Ishikawa (cell line): ENCODE data around the gene PEAK1.
A peak's percentile ranks its signal among the peaks of the same experiment; 100 is the strongest.

Experiments
- CEBPB ChIP-seq: IDR thresholded peaks from 2 replicates; pipeline ENCODE4 v1.6.1; 2012
- CREB1 ChIP-seq: IDR thresholded peaks from 2 replicates; pipeline ENCODE4 v1.6.1; 2012; ENCODE audit warnings: low read depth
- EGR1 ChIP-seq: IDR thresholded peaks from 2 replicates; pipeline ENCODE4 v1.6.1; 2012
- EP300 ChIP-seq: IDR thresholded peaks from 2 replicates; pipeline ENCODE4 v1.6.1; 2012; ENCODE audit warnings: borderline replicate concordance
- FOXM1 ChIP-seq: IDR thresholded peaks from 2 replicates; pipeline ENCODE4 v1.6.1; 2012; ENCODE audit warnings: low read depth, borderline replicate concordance
- NFIC ChIP-seq: IDR thresholded peaks from 2 replicates; pipeline ENCODE4 v1.6.1; 2012
- RAD21 ChIP-seq: IDR thresholded peaks from 2 replicates; pipeline ENCODE4 v1.6.1; 2012; ENCODE audit warnings: low read depth
- TAF1 ChIP-seq: IDR thresholded peaks from 2 replicates; pipeline ENCODE4 v1.6.1; 2012; ENCODE audit warnings: low read depth, mild to moderate bottlenecking
- TCF12 ChIP-seq: IDR thresholded peaks from 2 replicates; pipeline ENCODE4 v1.6.1; 2012; ENCODE audit warnings: low read depth
- TEAD4 ChIP-seq: IDR thresholded peaks from 2 replicates; pipeline ENCODE4 v1.6.1; 2012
- USF1 ChIP-seq: IDR thresholded peaks from 2 replicates; pipeline ENCODE4 v1.6.1; 2012
- YY1 ChIP-seq: IDR thresholded peaks from 2 replicates; pipeline ENCODE4 v1.6.1; 2012; ENCODE audit warnings: low read depth
- ZBTB7A ChIP-seq: IDR thresholded peaks from 2 replicates; pipeline ENCODE4 v1.6.1; 2012; ENCODE audit warnings: low read depth
- TF ChIP-seq, protein P1 (sequence below): IDR thresholded peaks from 2 replicates; pipeline ENCODE4 v1.6.1; 2012
- TF ChIP-seq, protein P2 (sequence below): IDR thresholded peaks from 2 replicates; pipeline ENCODE4 v1.6.1; 2012; ENCODE audit warnings: low read depth, mild to moderate bottlenecking

Gene PEAK1

GRCh38 chr15:77160562-77161478 is 259.1 kb downstream of the PEAK1 start:
- 0 out of 2 replicates have a peak, but pooled peaks have one; percentile 37 for TF ChIP-seq TCF12
- TF ChIP-seq CREB1 = no peak
- TF ChIP-seq, protein P1, sequence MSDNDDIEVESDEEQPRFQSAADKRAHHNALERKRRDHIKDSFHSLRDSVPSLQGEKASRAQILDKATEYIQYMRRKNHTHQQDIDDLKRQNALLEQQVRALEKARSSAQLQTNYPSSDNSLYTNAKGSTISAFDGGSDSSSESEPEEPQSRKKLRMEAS = peak; percentile 39; the same call in 1 of the 2 replicates
- TF ChIP-seq NFIC = peak; percentile 87
- 0 out of 2 replicates have a peak, but pooled peaks have one; percentile 18 for TF ChIP-seq FOXM1

GRCh38 chr15:77148191-77148590 is 271.7 kb downstream of the PEAK1 start:
- TF ChIP-seq TCF12 (no peak), EGR1 (no peak), FOXM1 (no peak), RAD21 (no peak), CEBPB (no peak), USF1 (no peak), NFIC (no peak), ZBTB7A (no peak), EP300 (no peak), YY1 (no peak)
- TF ChIP-seq, protein P1 = no peak

GRCh38 chr15:77145370-77145769 is 274.5 kb downstream of the PEAK1 start:
- no peak for TF ChIP-seq TEAD4
- TF ChIP-seq, protein P2, sequence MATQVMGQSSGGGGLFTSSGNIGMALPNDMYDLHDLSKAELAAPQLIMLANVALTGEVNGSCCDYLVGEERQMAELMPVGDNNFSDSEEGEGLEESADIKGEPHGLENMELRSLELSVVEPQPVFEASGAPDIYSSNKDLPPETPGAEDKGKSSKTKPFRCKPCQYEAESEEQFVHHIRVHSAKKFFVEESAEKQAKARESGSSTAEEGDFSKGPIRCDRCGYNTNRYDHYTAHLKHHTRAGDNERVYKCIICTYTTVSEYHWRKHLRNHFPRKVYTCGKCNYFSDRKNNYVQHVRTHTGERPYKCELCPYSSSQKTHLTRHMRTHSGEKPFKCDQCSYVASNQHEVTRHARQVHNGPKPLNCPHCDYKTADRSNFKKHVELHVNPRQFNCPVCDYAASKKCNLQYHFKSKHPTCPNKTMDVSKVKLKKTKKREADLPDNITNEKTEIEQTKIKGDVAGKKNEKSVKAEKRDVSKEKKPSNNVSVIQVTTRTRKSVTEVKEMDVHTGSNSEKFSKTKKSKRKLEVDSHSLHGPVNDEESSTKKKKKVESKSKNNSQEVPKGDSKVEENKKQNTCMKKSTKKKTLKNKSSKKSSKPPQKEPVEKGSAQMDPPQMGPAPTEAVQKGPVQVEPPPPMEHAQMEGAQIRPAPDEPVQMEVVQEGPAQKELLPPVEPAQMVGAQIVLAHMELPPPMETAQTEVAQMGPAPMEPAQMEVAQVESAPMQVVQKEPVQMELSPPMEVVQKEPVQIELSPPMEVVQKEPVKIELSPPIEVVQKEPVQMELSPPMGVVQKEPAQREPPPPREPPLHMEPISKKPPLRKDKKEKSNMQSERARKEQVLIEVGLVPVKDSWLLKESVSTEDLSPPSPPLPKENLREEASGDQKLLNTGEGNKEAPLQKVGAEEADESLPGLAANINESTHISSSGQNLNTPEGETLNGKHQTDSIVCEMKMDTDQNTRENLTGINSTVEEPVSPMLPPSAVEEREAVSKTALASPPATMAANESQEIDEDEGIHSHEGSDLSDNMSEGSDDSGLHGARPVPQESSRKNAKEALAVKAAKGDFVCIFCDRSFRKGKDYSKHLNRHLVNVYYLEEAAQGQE = no peak
- TF ChIP-seq USF1 = no peak
- no peak for TF ChIP-seq YY1
- TF ChIP-seq ZBTB7A = no peak
- TF ChIP-seq TAF1 = no peak
- TF ChIP-seq, protein P1 = no peak
- no peak for TF ChIP-seq NFIC
- no peak for TF ChIP-seq CREB1
- TF ChIP-seq CEBPB = no peak
- no peak for TF ChIP-seq FOXM1
- no peak for TF ChIP-seq EP300
- TF ChIP-seq EGR1 = no peak
- no peak for TF ChIP-seq TCF12

DNA sequence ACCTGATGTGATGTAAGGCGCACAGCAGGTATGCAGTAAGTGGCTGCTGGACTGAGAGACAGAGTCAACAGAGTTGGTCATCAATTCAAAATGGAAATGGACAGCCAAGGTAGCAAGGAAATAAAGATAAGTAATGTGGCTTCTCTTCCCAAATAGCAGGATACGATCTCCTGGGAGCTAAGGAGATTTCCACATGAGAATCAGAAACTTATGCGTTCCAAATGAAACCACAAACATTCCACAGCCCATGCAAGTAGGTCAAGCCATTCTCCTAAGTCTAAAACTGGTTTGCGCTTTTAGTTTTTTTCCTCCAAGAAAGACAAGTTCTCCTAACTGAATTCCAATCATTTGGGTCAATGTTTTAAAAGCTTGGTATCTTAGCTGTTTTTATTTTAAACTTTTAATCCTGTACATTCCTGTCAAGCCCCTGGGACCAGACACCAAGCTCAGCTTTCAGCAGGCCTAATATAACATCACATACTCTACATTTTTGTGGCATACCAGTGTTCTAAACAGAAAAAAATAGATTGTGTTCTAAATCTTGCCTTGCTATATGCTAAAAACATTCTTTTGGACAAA is 275.3 kb downstream of the PEAK1 start:
- TF ChIP-seq CREB1 = no peak
- TF ChIP-seq CEBPB = no peak
- TF ChIP-seq TEAD4 = peak; percentile 53; the same call in 1 of the 2 replicates
- no peak for TF ChIP-seq RAD21

DNA sequence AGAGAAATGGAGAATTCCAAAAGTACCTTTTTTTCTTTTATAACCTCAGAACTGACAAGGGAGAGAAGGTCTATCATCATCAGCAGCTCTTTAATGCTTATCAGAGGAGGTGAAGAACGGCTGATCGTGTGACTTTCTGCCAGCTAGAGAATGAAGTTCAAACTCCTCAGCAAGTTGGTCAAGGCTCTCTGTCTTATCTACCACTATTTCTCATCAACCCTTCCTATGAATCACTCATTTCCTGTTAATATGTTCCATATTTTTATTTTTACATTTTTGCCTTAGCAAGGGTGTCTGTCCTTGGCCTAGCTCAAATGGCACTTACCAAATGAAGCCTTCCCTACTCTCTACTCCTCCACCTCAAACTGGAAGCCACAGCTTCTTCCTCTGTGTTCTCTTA is 275.9 kb downstream of the PEAK1 start:
- TF ChIP-seq CREB1 = no peak
- TF ChIP-seq RAD21 = no peak
- no peak for TF ChIP-seq YY1
- no peak for TF ChIP-seq NFIC
- no peak for TF ChIP-seq CEBPB
- no peak for TF ChIP-seq TAF1
- no peak for TF ChIP-seq ZBTB7A
- no peak for TF ChIP-seq TEAD4
- no peak for TF ChIP-seq USF1
- TF ChIP-seq, protein P1 = no peak
- no peak for TF ChIP-seq EGR1
- TF ChIP-seq, protein P2 = no peak
- no peak for TF ChIP-seq TCF12
- no peak for TF ChIP-seq EP300
- no peak for TF ChIP-seq FOXM1
